HepG2 (cell line): ENCODE data around the gene BGN. TPM values are rescaled to one million over a fixed set of nuclear protein-coding genes. Genes with fewer than 3 reads are reported as not detected.

ENCODE experiments used
- ARNTL ChIP-seq: sonication (generic); formaldehyde crosslinking; IDR thresholded peaks from 2 replicates; pipeline ENCODE4 v1.4.0; 2020; ENCODE audit warnings: mild to moderate bottlenecking, missing genetic modification reagents
- CREB1 ChIP-seq, 2 experiments: fragments of 450-650 bp in 1 of 2; IDR thresholded peaks; 2 replicates each; pipeline ENCODE4 v1.6.1; 2016 to 2017; ENCODE audit warnings: control low read depth in 1 of 2, mild to moderate bottlenecking in 1 of 2, missing compliant biosample characterization in 1 of 2, missing genetic modification characterization in 1 of 2
- HNRNPK ChIP-seq: fragments of 200-400 bp; formaldehyde crosslinking; IDR thresholded peaks from 2 replicates; pipeline ENCODE4 v1.6.1; 2018; ENCODE audit warnings: low read length, low read depth, moderate library complexity, mild to moderate bottlenecking; ENCODE audit not compliant: poor library complexity, severe bottlenecking
- HOXA3 ChIP-seq: sonication (generic); formaldehyde crosslinking; IDR thresholded peaks from 2 replicates; pipeline ENCODE4 v1.5.0; 2020; ENCODE audit warnings: missing genetic modification reagents
- KDM4B ChIP-seq: sonication (generic); formaldehyde crosslinking; IDR thresholded peaks from 2 replicates; pipeline ENCODE4 v1.4.0; 2020; ENCODE audit warnings: missing genetic modification reagents
- PHF20 ChIP-seq: sonication (generic); formaldehyde crosslinking; IDR thresholded peaks from 2 replicates; pipeline ENCODE4 v1.5.0; 2020; ENCODE audit warnings: mild to moderate bottlenecking, missing genetic modification reagents
- PITX1 ChIP-seq: sonication (generic); formaldehyde crosslinking; IDR thresholded peaks from 2 replicates; pipeline ENCODE4 v1.5.1; 2020; ENCODE audit warnings: mild to moderate bottlenecking, missing genetic modification reagents
- PTBP1 ChIP-seq: fragments of 200-400 bp; formaldehyde crosslinking; IDR thresholded peaks from 2 replicates; pipeline ENCODE4 v1.6.1; 2018; ENCODE audit warnings: low read length, low read depth; ENCODE audit not compliant: poor library complexity, severe bottlenecking
- RNF2 ChIP-seq: fragments of 450-650 bp; conservative IDR thresholded peaks from 2 replicates; pipeline ENCODE4 v1.6.1; 2016; ENCODE audit warnings: low read depth
- SP1 ChIP-seq, 2 experiments: fragments of 450-650 bp in 1 of 2; sonication (generic) in 1 of 2; formaldehyde crosslinking in 1 of 2; IDR thresholded peaks; 2 replicates each; pipeline versions ENCODE4 v1.4.0 to v1.6.1; 2016 to 2020; ENCODE audit warnings: missing genetic modification reagents in 1 of 2
- THYN1 ChIP-seq: sonication (generic); formaldehyde crosslinking; IDR thresholded peaks from 2 replicates; pipeline ENCODE4 v1.8.1; 2023; ENCODE audit warnings: low read depth, mild to moderate bottlenecking, moderate library complexity, missing genetic modification reagents, borderline replicate concordance
- ZNF10 ChIP-seq: sonication (generic); formaldehyde crosslinking; IDR thresholded peaks from 2 replicates; pipeline ENCODE4 v1.4.0; 2020; ENCODE audit warnings: mild to moderate bottlenecking, low read depth, missing genetic modification reagents, borderline replicate concordance
- ZNF17 ChIP-seq: sonication (generic); formaldehyde crosslinking; IDR thresholded peaks from 2 replicates; pipeline ENCODE4 v1.5.0; 2020; ENCODE audit warnings: mild to moderate bottlenecking, missing genetic modification reagents
- ZNF34 ChIP-seq: sonication (generic); formaldehyde crosslinking; IDR thresholded peaks from 2 replicates; pipeline ENCODE4 v1.4.0; 2020; ENCODE audit warnings: mild to moderate bottlenecking, missing genetic modification reagents, borderline replicate concordance
- ZNF468 ChIP-seq: sonication (generic); formaldehyde crosslinking; IDR thresholded peaks from 2 replicates; pipeline ENCODE4 v1.8.0; 2022; ENCODE audit warnings: mild to moderate bottlenecking, moderate library complexity, missing genetic modification reagents
- ZNF598 ChIP-seq: sonication (generic); formaldehyde crosslinking; IDR thresholded peaks from 2 replicates; pipeline ENCODE4 v1.5.1; 2020; ENCODE audit warnings: mild to moderate bottlenecking, missing genetic modification reagents, borderline replicate concordance
- ZNF605 ChIP-seq: sonication (generic); formaldehyde crosslinking; IDR thresholded peaks from 2 replicates; pipeline ENCODE4 v1.8.0; 2022; ENCODE audit warnings: mild to moderate bottlenecking, missing genetic modification reagents
- ZNF710 ChIP-seq: sonication (generic); formaldehyde crosslinking; IDR thresholded peaks from 2 replicates; pipeline ENCODE4 v1.5.0; 2020; ENCODE audit warnings: mild to moderate bottlenecking, missing genetic modification reagents, borderline replicate concordance
- ZNF75D ChIP-seq: sonication (generic); formaldehyde crosslinking; IDR thresholded peaks from 2 replicates; pipeline ENCODE4 v1.8.1; 2023; ENCODE audit warnings: missing genetic modification reagents, mild to moderate bottlenecking, borderline replicate concordance
- ZNF816 ChIP-seq: sonication (generic); formaldehyde crosslinking; IDR thresholded peaks from 2 replicates; pipeline ENCODE4 v1.8.0; 2022; ENCODE audit warnings: missing genetic modification reagents, mild to moderate bottlenecking, borderline replicate concordance
- ZNF839 ChIP-seq: sonication (generic); formaldehyde crosslinking; IDR thresholded peaks from 2 replicates; pipeline ENCODE4 v1.4.0; 2020; ENCODE audit warnings: missing genetic modification reagents, mild to moderate bottlenecking, borderline replicate concordance
- ZNF883 ChIP-seq: sonication (generic); formaldehyde crosslinking; IDR thresholded peaks from 2 replicates; pipeline ENCODE4 v1.5.1; 2020; ENCODE audit warnings: mild to moderate bottlenecking, missing genetic modification reagents; ENCODE audit errors: not compliant biosample characterization
- ZSCAN29 ChIP-seq: sonication (generic); formaldehyde crosslinking; conservative IDR thresholded peaks from 2 replicates; pipeline ENCODE4 v1.4.0; 2020; ENCODE audit warnings: mild to moderate bottlenecking, missing genetic modification reagents
- ZUFSP ChIP-seq: sonication (generic); formaldehyde crosslinking; IDR thresholded peaks from 2 replicates; pipeline ENCODE4 v1.9.0; 2021; ENCODE audit warnings: missing genetic modification reagents, mild to moderate bottlenecking, borderline replicate concordance
- polyA plus RNA-seq, 8 experiments: library from polyadenylated mRNA; depleted of rRNA in 3 of 8; stranded (reverse) in 7 of 8; unstranded in 1 of 8; fragments of >200 nt; fragmentation: Illumina TruSeq in 4 of 8; extraction: Trizol in 4 of 8; gene quantifications; 2 replicates each; pipeline versions ENCODE4 v1.2.1 to v1.2.3, GENCODE V29; 2011 to 2016; ENCODE audit warnings: low read depth in 4 of 8, missing spikeins in 1 of 8, mixed read lengths in 1 of 8; ENCODE audit not compliant: insufficient read depth in 1 of 8
- total RNA-seq, 5 experiments: library from RNA; depleted of rRNA; stranded (reverse); fragments of >200 nt; fragmentation: Illumina TruSeq; extraction: Trizol; gene quantifications; 2 replicates each; pipeline ENCODE4 v1.2.3, GENCODE V29; 2016; ENCODE audit warnings: low read depth in 1 of 5
- TF ChIP-seq, protein P1 (sequence below): sonication (generic); formaldehyde crosslinking; IDR thresholded peaks from 2 replicates; pipeline ENCODE4 v1.5.1; 2020; ENCODE audit warnings: missing genetic modification reagents, mild to moderate bottlenecking, borderline replicate concordance

The BGN gene
- total and polyA plus RNA-seq, 2 of the 13 experiments (the other 11 are each of a cell fraction or from before 2014, with no cell fraction given): 0.18 to 0.63 TPM

DNA sequence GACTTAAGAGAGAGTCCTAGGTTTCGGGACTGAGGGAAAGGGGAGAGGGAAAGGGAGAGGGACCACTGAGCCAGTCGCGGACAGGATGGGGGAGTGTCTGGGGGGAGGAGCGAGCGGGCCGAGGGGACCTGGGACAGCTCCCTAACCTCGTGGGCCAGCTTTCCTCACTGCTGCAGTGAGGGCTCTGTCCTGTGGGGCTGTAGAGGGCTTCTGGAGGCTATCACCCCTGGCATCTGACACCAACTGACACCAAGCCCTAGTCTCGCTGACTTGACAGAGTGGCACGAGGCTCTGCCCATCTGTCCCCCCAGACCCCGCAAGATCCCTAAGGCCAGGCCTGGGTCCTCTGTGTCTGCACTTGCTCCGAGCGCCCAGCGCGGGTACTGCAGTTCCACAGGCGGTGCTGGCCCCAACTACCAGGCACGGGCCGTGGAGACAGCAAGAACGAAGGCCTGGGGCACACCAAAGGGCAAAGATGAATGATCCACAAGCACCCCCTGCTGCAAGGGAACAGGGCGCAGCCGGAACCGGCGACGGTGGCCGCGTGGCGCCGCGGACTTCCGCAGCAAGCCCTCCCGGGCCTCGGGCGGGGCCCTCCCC is 24.9 kb upstream of the BGN start (continued):
- TF ChIP-seq, protein P1, sequence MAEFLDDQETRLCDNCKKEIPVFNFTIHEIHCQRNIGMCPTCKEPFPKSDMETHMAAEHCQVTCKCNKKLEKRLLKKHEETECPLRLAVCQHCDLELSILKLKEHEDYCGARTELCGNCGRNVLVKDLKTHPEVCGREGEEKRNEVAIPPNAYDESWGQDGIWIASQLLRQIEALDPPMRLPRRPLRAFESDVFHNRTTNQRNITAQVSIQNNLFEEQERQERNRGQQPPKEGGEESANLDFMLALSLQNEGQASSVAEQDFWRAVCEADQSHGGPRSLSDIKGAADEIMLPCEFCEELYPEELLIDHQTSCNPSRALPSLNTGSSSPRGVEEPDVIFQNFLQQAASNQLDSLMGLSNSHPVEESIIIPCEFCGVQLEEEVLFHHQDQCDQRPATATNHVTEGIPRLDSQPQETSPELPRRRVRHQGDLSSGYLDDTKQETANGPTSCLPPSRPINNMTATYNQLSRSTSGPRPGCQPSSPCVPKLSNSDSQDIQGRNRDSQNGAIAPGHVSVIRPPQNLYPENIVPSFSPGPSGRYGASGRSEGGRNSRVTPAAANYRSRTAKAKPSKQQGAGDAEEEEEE (CRISPR knock-in tag): no peak
- TF ChIP-seq ZNF34 (no peak), RNF2 (0 out of 2 replicates have a peak, but pooled peaks have one; percentile 49), PHF20 (CRISPR knock-in tag) (no peak), ZNF468 (no peak), KDM4B (CRISPR knock-in tag) (no peak), ZNF10 (no peak), CREB1 (IDR thresholded peaks at IDR 0.05) (no peak), CREB1 (CRISPR knock-in tag; IDR thresholded peaks at IDR 0.05) (no peak), ZNF883 (CRISPR knock-in tag) (no peak), ZSCAN29 (no peak), ZNF75D (CRISPR knock-in tag) (no peak), ZNF710 (no peak), ARNTL (CRISPR knock-in tag) (no peak), HNRNPK (no peak), ZUFSP (CRISPR knock-in tag) (no peak), SP1 (IDR thresholded peaks at IDR 0.05) (no peak), SP1 (CRISPR knock-in tag; IDR thresholded peaks at IDR 0.05) (no peak), PITX1 (CRISPR knock-in tag) (no peak), ZNF839 (CRISPR knock-in tag) (no peak), HOXA3 (CRISPR knock-in tag) (peak; percentile 33; the same call in 1 of the 2 replicates), PTBP1 (no peak), ZNF598 (no peak), ZNF17 (CRISPR knock-in tag) (no peak), ZNF605 (CRISPR knock-in tag) (no peak), ZNF816 (CRISPR knock-in tag) (no peak), THYN1 (CRISPR knock-in tag) (no peak)
